Spleen (tissue), 7 donors: ENCODE measurements around the gene ZMIZ1.

Source experiments
- CTCF ChIP-seq, 11 experiments: fragments of 200-600 bp in 7 of 11; fragments of 450-650 bp in 4 of 11; sonication (generic) in 4 of 11; IDR thresholded peaks in 8 of 11; conservative IDR thresholded peaks in 3 of 11; 1 replicate in 7 of 11; 2 replicates in 4 of 11; pipeline versions ENCODE4 v1.4.0 to v1.8.0; 2016 to 2021; ENCODE audit warnings: antibody characterized with exemption in 11 of 11, inconsistent platforms in 4 of 11, mild to moderate bottlenecking in 1 of 11
- POLR2A ChIP-seq, 3 donors: fragments of 450-650 bp; IDR thresholded peaks; one replicate each; pipeline ENCODE4 v1.5.1; 2017; ENCODE audit warnings: antibody characterized with exemption in 3 of 3, mild to moderate bottlenecking in 1 of 3
- POLR2AphosphoS5 ChIP-seq, 3 donors: sonication (generic); formaldehyde crosslinking; IDR thresholded peaks; one replicate each; pipeline ENCODE4 v1.5.1; 2017; ENCODE audit warnings: antibody characterized with exemption in 3 of 3
- donor health status: DM: no; HTN: no; CAD: no; lungs with moderate emphysema.
- donor health status: DM: no; HTN: no; CAD: no.
- donor health status: DM: no; HTN: no; CAD: no.

GRCh38 chr10:79284158-79284871 is 215.5 kb downstream of the ZMIZ1 start:
- no peak for TF ChIP-seq CTCF (IDR thresholded peaks at IDR 0.05 in 8 of 11, conservative IDR thresholded peaks at IDR 0.05 in 3 of 11)
- TF ChIP-seq POLR2A (IDR thresholded peaks at IDR 0.05): no peak
- TF ChIP-seq POLR2AphosphoS5 (IDR thresholded peaks at IDR 0.05): no peak
